SK-N-SH (cell line): ENCODE results near the gene ZNF546.

Experiments
- GABPA ChIP-seq: IDR thresholded peaks from 2 replicates; pipeline ENCODE4 v1.4.0; 2012; ENCODE audit warnings: low read depth, mild to moderate bottlenecking
- NRF1 ChIP-seq: IDR thresholded peaks from 2 replicates; pipeline ENCODE4 v1.6.1; 2012; ENCODE audit warnings: low read depth, mild to moderate bottlenecking, low read length

GRCh38 chr19:39998501-39998900 is 1.6 kb downstream of the ZNF546 start:
- no peak for TF ChIP-seq GABPA
- TF ChIP-seq NRF1, result no peak
